ENCODE measurements around the gene TOM1L2.
"Not testable (repeated sequence)": the region's sequence is repeated elsewhere in the genome, so short reads cannot be mapped to it uniquely, and the experiment has no call there.

TOM1L2 gene

GRCh38 chr17:17959520-17960361 is 12.5 kb downstream of the TOM1L2 start:
- no peak for DNase-seq (ENCODE audit: extremely low read depth, low read depth)
- TF ChIP-seq CTCF (IDR thresholded peaks at IDR 0.05; ENCODE audit: low read depth, low read length): no peak

GRCh38 chr17:17958982-17959381 is 13.2 kb downstream of the TOM1L2 start:
- no peak for DNase-seq (ENCODE audit: extremely low read depth, low read depth)
- TF ChIP-seq CTCF (IDR thresholded peaks at IDR 0.05; ENCODE audit: low read depth, low read length): no peak

- no peak for DNase-seq (ENCODE audit: extremely low read depth, low read depth)
- TF ChIP-seq CTCF (IDR thresholded peaks at IDR 0.05; ENCODE audit: low read depth, low read length): no peak
Observed at GRCh38 chr17:17957584-17957916, 14.7 kb downstream of the TOM1L2 start.

GRCh38 chr17:17955790-17956341 is 16.3 kb downstream of the TOM1L2 start:
- not testable (repeated sequence) for DNase-seq (ENCODE audit: extremely low read depth, low read depth)

GRCh38 chr17:17954079-17954478 is 18.1 kb downstream of the TOM1L2 start:
- DNase-seq (ENCODE audit: extremely low read depth, low read depth): no peak
- TF ChIP-seq CTCF (IDR thresholded peaks at IDR 0.05; ENCODE audit: low read depth, low read length): no peak

- no peak for DNase-seq (ENCODE audit: extremely low read depth, low read depth)
- TF ChIP-seq CTCF (IDR thresholded peaks at IDR 0.05; ENCODE audit: low read depth, low read length): no peak
Observed at GRCh38 chr17:17952691-17953090, 19.5 kb downstream of the TOM1L2 start.

- DNase-seq (ENCODE audit: extremely low read depth, low read depth): no peak
- no peak for TF ChIP-seq CTCF (IDR thresholded peaks at IDR 0.05; ENCODE audit: low read depth, low read length)
Observed at GRCh38 chr17:17951524-17951923, 20.7 kb downstream of the TOM1L2 start.

- DNase-seq (ENCODE audit: extremely low read depth, low read depth): no peak
- TF ChIP-seq CTCF (IDR thresholded peaks at IDR 0.05; ENCODE audit: low read depth, low read length): no peak
Observed at GRCh38 chr17:17950806-17951205, 21.4 kb downstream of the TOM1L2 start.
